Lower leg skin (tissue), 3 donors: ENCODE results near the gene LRRC36.

Experiments
- CTCF ChIP-seq, 3 donors: fragments of 450-650 bp; IDR thresholded peaks; one replicate each; pipeline ENCODE4 v1.5.1; 2016; ENCODE audit warnings: antibody characterized with exemption in 3 of 3, mild to moderate bottlenecking in 3 of 3, moderate library complexity in 2 of 3
- POLR2A ChIP-seq, 2 donors: fragments of 450-650 bp; IDR thresholded peaks; one replicate each; pipeline ENCODE4 v1.6.1; 2016 to 2017; ENCODE audit warnings: antibody characterized with exemption in 2 of 2, mild to moderate bottlenecking in 1 of 2, moderate library complexity in 1 of 2

GRCh38 chr16:67296420-67296819 lies 30.2 kb upstream of the LRRC36 start:
- TF ChIP-seq CTCF (IDR thresholded peaks at IDR 0.05): no peak
- TF ChIP-seq POLR2A (IDR thresholded peaks at IDR 0.05): no peak
